GM18517 (cell line): ENCODE data around the gene ATG2A.

Experiments used
- ATAC-seq: cut with Tn5 transposase; IDR thresholded peaks from one replicate; pipeline ENCODE4 v1.9.1; 2021; ENCODE audit warnings: mild to moderate bottlenecking, moderate library complexity; ENCODE audit not compliant: unreplicated experiment

The ATG2A gene

DNA sequence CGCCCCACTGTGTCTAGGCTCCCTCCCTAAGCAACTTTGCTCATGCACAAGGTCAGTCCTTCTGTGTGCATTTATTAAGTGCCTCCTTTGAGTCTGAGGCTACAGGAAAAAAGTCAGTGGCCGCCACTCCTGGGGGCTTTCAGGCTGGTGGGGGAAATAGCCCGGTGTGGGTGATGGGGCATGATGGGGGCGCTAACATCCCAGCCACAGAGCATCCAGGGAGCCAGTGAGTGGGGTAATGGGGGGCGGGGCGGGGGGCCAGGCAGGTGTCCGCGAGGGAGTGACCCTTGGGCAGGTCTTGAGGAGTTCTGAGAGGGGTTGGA lies 28.6 kb downstream of the ATG2A start:
- no peak for ATAC-seq

DNA sequence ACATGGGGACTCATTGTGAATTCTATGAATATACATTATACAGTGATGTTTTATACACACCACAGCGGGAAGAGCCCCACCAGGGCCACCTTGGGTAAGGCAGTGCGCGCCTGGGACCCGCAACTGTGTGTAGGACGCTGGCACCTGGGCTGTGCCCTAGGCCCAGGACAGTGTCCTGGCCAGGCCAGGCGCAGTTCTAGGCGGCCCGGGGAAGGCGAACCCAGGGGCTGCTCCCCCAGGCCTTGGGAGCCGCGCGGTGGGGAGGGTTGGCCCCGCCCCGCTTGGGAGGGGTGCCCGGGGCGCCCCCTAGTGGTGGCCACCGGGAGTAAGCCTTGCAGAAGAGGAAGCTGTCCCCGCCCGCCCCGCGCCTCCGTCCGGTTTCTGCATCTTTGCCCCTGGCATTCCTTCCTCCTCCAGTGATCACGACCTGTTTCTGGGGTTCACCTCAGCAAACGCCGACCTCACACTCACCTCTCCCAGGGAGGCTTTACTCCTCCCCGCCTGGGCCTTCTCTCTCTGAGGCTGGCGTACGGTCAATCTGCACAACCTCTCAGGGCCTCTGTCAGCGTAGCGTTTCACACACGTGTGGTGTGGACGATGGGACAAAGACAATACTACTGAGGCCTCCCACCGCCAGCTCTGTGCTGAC lies 29.1 kb downstream of the ATG2A start:
- ATAC-seq: no peak

DNA sequence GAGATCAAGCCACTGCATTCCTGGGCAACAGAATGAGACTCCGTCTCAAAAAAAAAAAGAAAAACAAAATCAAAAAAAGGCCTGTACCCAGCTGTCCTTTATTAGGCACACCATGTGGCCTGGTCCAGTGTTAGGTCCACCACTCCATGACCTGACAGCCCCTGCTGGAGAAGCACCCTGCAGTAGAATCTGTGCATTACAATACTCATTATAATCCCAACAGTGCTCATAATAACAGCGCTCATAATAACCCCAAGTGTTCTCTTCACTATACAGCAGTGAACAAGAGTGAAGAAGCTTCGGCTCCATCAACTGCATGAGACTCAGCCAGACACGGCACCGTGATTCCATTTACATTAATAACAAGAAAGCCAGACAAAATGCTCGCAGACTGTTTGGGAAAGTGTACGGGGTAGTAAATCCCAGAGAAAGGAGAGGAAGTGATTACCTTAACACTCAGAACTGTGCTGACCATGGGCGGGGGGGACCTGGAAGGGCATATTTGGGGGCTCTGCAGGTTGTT lies 29.7 kb downstream of the ATG2A start:
- ATAC-seq: no peak

DNA sequence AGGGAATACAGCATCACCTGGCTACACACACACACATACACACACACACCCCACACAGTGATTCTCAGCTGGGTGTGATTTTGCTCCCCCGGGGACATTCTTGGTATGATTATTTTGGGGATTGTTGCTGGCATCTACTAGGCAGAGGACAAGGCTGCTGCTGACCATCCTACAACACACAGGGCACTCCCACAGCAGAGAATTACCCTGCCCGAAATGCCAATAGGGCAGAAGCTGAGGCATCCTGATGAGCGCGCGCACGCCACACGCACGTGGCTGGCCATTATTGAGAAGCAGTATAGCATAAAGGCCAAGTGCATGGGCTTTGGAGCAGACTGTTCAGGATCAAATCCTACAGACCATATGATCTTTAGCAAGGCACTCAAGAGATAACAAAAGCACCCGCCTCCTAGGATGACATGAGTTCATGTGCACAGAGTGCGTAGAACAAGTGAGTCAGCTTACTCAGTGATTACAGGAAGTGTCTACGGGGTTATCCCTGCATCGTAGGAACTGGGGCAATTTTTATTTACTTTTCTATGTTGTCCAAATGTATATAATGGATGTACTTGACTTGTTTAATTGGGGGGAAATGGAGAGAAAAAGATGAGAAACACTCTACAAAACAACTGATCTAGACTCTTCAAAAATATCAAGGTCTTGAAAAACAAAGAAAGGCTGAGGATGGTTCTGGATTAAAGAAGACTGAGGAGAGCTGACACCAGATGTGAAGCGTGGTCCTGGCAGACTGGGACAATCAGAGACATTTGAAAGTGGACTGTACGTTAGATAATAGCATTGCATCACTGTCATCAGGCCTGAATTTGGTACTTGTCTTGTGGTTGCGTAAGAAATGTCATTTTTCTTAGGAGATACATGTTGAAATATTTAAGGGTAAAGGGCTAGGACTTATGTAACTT lies 31.4 kb downstream of the ATG2A start:
- ATAC-seq: no peak

GRCh38 chr11:64884019-64884418 lies 33.0 kb downstream of the ATG2A start:
- no peak for ATAC-seq

- no peak for ATAC-seq
Observed at GRCh38 chr11:64883575-64883974, 33.4 kb downstream of the ATG2A start.

DNA sequence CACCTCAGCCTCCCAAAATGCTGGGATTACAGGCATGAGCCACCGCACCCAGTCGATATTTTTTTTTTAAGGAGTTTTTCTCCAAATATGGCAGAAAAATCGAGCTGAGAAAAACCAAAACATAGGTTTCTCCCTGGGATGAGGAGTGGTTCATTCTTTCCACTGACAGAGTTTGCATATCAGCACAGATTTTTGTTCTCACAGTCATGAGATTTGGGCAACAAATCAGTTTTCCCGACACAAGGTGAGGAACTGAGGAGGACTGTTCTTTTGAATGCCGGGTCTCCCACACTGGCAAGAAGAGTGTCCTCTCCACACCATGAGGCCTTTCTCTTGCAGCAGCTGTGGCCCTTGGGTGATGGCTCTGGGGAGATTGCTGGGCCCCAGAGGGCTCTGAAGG lies 34.8 kb downstream of the ATG2A start:
- no peak for ATAC-seq

DNA sequence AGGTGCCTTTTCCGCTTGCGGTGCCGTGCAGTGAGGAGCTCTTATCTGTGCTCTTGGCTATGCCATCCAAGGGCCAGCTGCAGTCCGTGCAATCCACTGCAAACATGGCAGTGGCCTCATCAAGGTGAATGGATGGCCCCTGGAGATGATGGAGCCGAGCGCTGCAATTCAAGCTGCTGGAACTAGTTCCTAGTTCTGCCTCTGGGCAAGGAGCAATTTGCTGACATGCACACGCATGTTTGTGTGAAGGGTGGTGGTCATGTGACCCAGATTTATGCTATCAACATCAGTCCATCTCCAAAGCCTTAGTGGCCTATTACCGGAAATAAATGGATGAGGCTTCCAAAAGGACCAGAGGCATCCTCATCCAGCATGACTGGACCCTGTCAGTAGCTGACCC lies 35.5 kb downstream of the ATG2A start:
- ATAC-seq: no peak

GRCh38 chr11:64880240-64881001 lies 36.6 kb downstream of the ATG2A start:
- no peak for ATAC-seq

DNA sequence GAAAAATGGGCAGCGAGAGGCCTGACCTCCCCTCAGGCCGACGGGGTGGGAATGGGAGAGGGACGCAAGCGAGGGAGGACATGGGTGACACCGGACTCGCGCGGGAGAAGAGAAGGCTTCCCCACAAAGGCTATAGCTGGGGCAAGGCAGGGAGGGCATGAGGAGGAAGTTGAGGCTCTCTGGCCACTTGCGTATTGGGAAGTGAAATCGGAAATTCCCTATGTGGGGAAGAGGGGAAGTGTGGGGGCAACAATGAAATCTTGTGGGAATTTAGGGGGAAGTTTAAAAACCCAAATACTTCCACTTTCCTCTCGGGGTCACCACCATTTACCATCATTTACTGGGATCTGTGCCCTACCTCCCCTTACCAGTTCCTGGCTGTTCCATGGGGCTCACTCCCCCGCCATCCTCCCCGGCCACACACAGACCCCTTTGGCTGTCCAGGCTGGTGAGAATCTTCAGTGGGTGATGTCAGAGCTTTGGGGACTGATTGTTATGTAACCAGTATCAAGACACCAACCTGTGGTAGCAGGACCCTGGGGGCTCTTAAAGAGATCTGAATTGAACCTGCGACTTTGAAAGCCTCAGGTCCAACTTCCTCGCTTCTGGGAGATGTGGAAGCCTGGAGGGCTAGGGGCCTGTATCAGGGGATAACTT lies 37.6 kb downstream of the ATG2A start:
- ATAC-seq: no peak

DNA sequence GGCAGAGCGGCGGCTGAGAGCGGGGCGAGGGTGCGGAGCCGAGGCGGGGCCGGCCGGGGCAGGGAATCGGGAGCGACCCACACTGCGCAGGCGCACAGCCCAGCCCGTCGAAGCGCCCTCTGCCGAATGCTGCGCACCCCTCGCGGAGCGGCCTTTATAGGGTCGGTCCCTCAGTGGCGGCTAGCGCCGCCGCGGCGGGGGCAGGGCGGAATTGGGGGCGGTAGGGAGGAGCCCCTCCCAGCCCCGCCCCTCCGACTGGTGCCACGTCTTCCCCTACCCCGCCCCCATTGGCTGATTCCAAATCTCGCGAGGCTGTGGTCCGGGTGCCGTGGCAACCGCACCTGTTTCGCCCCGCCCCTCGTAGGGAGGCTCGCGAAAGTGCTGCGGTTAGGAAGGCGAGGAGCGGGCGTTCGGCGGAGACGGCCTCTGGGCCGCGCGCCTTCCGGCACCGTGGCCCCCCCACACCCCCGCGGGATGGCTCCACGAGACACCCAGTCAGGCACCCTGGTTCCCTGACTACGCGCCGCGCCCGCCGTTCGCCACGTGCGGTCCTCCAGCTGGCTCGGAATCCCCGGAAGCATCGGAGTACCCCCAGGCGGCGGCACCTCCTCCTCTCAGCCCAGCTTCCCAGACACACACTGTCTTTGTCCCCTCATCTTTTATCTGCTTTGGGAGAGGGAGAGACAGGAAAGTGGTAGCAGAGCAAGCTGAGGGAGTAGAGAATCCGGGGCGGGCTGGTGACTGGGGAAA lies 38.3 kb downstream of the ATG2A start, which contains the start of gene EHD1:
TSS of gene EHD1 (minus strand) at position 128 of the 750 bp plus-strand sequence. CDS start 157 bp downstream, outside the sequence.
- peak; percentile 70 for ATAC-seq

- ATAC-seq: peak; percentile 17
Observed at GRCh38 chr11:64878223-64878493, 38.9 kb downstream of the ATG2A start.

- peak; percentile 1 for ATAC-seq
Observed at GRCh38 chr11:64877390-64878222, 39.4 kb downstream of the ATG2A start.

- no peak for ATAC-seq
Observed at GRCh38 chr11:64876835-64877341, 40.1 kb downstream of the ATG2A start.

GRCh38 chr11:64876229-64876750 lies 40.7 kb downstream of the ATG2A start:
- ATAC-seq: no peak

GRCh38 chr11:64875369-64876228 lies 41.4 kb downstream of the ATG2A start:
- no peak for ATAC-seq

- ATAC-seq: no peak
Observed at GRCh38 chr11:64874308-64875240, 42.4 kb downstream of the ATG2A start.
